ENCODE data around the gene SDK1. TPM values are rescaled to one million over a fixed set of nuclear protein-coding genes. Genes with fewer than 3 reads are reported as not detected.
A peak's percentile ranks its signal among the peaks of the same experiment; 100 is the strongest.

SDK1 gene
- total and polyA plus RNA-seq, 4 donors: 1.9 to 46.3 (median 12.4) TPM

- H3K27me3 ChIP-seq (ENCODE audit: control insufficient read depth in 1 of 2, insufficient read depth in 2 of 2, low read length in 1 of 2): no peaks in the 10 kb centered on the region
- H3K27ac ChIP-seq (ENCODE audit: low read depth in 1 of 2, low read length in 2 of 2): peak overlapping the region in 1 of 2 donors; percentile 76
- peaks cover 2 to 3% of the 10 kb centered on the region in 2 donors for H3K4me1 ChIP-seq (ENCODE audit: control insufficient read depth in 1 of 2, insufficient read depth in 2 of 2, low read length in 2 of 2)
- no peaks in the 10 kb centered on the region for H3K9me3 ChIP-seq (ENCODE audit: control insufficient read depth, low read length)
- 62 to 68% methylated on average over 12 of the region's 12 CpGs for WGBS, 2 donors
- intact Hi-C loops (cut with DNase I): no loop called here
- DNase-seq (no peak), ATAC-seq (ENCODE audit: low FRiP score) (no peak)
- no peaks in the 10 kb centered on the region for H3K36me3 ChIP-seq (ENCODE audit: control insufficient read depth in 1 of 2, insufficient read depth in 2 of 2, low read length in 1 of 2)
- H3K4me3 ChIP-seq (ENCODE audit: low read length in 2 of 2): no peak overlapping the region
Measured at GRCh38 chr7:3725155-3726059, 424.4 kb downstream of the SDK1 start.

- H3K4me1 ChIP-seq (ENCODE audit: control insufficient read depth in 1 of 2, insufficient read depth in 2 of 2, low read length in 2 of 2): peaks cover 0 to 2% of the 10 kb centered on the region in 2 donors
- ATAC-seq (ENCODE audit: low FRiP score) (peak; percentile 70), DNase-seq (no peak)
- H3K36me3 ChIP-seq (ENCODE audit: control insufficient read depth in 1 of 2, insufficient read depth in 2 of 2, low read length in 1 of 2): no peaks in the 10 kb centered on the region
- 7 to 10% methylated on average over 3 of the region's 3 CpGs for WGBS, 2 donors
- H3K27me3 ChIP-seq (ENCODE audit: control insufficient read depth in 1 of 2, insufficient read depth in 2 of 2, low read length in 1 of 2): no peaks in the 10 kb centered on the region
- no peaks in the 10 kb centered on the region for H3K9me3 ChIP-seq (ENCODE audit: control insufficient read depth, low read length)
- no peak overlapping the region for H3K27ac ChIP-seq (ENCODE audit: low read depth in 1 of 2, low read length in 2 of 2)
- H3K4me3 ChIP-seq (ENCODE audit: low read length in 2 of 2): no peak overlapping the region
- intact Hi-C loops (cut with DNase I): no loop called here
Measured at GRCh38 chr7:3730276-3730675, 429.2 kb downstream of the SDK1 start.

- H3K9me3 ChIP-seq (ENCODE audit: control insufficient read depth, low read length): no peaks in the 10 kb centered on the region
- peaks cover 0 to 2% of the 10 kb centered on the region in 2 donors for H3K4me1 ChIP-seq (ENCODE audit: control insufficient read depth in 1 of 2, insufficient read depth in 2 of 2, low read length in 2 of 2)
- intact Hi-C loops (cut with DNase I): no loop called here
- no peaks in the 10 kb centered on the region for H3K27me3 ChIP-seq (ENCODE audit: control insufficient read depth in 1 of 2, insufficient read depth in 2 of 2, low read length in 1 of 2)
- H3K4me3 ChIP-seq (ENCODE audit: low read length in 2 of 2): no peak overlapping the region
- no peaks in the 10 kb centered on the region for H3K36me3 ChIP-seq (ENCODE audit: control insufficient read depth in 1 of 2, insufficient read depth in 2 of 2, low read length in 1 of 2)
- no peak overlapping the region for H3K27ac ChIP-seq (ENCODE audit: low read depth in 1 of 2, low read length in 2 of 2)
- DNase-seq (no peak), ATAC-seq (ENCODE audit: low FRiP score) (no peak)
- 93 to 94% methylated on average over 9 of the region's 9 CpGs for WGBS, 2 donors
Measured at GRCh38 chr7:3732395-3733005, 431.4 kb downstream of the SDK1 start.

- intact Hi-C loops (cut with DNase I): no loop called here
- peak overlapping the region in 1 of 2 donors; percentile 29 for H3K27ac ChIP-seq (ENCODE audit: low read depth in 1 of 2, low read length in 2 of 2)
- 5 to 11% methylated on average over 11 of the region's 11 CpGs for WGBS, 2 donors
- no peaks in the 10 kb centered on the region for H3K36me3 ChIP-seq (ENCODE audit: control insufficient read depth in 1 of 2, insufficient read depth in 2 of 2, low read length in 1 of 2)
- no peak for ATAC-seq (ENCODE audit: low FRiP score)
- H3K4me3 ChIP-seq (ENCODE audit: low read length in 2 of 2): no peak overlapping the region
- H3K9me3 ChIP-seq (ENCODE audit: control insufficient read depth, low read length): no peaks in the 10 kb centered on the region
- H3K27me3 ChIP-seq (ENCODE audit: control insufficient read depth in 1 of 2, insufficient read depth in 2 of 2, low read length in 1 of 2): no peaks in the 10 kb centered on the region
- peaks cover 0 to 2% of the 10 kb centered on the region in 2 donors for H3K4me1 ChIP-seq (ENCODE audit: control insufficient read depth in 1 of 2, insufficient read depth in 2 of 2, low read length in 2 of 2)
- no peak for DNase-seq
Measured at GRCh38 chr7:3733541-3734140, 432.6 kb downstream of the SDK1 start.

- H3K27ac ChIP-seq (ENCODE audit: low read depth in 1 of 2, low read length in 2 of 2): no peak overlapping the region
- WGBS, 2 donors: 91 to 97% methylated on average over 1 of the region's 1 CpG
- intact Hi-C loops (cut with DNase I): no loop called here
- no peak for DNase-seq
- ATAC-seq (ENCODE audit: low FRiP score): no peak
- no peaks in the 10 kb centered on the region for H3K36me3 ChIP-seq (ENCODE audit: control insufficient read depth in 1 of 2, insufficient read depth in 2 of 2, low read length in 1 of 2)
- H3K4me1 ChIP-seq (ENCODE audit: control insufficient read depth in 1 of 2, insufficient read depth in 2 of 2, low read length in 2 of 2): no peaks in the 10 kb centered on the region
- no peaks in the 10 kb centered on the region for H3K27me3 ChIP-seq (ENCODE audit: control insufficient read depth in 1 of 2, insufficient read depth in 2 of 2, low read length in 1 of 2)
- H3K4me3 ChIP-seq (ENCODE audit: low read length in 2 of 2): no peak overlapping the region
- H3K9me3 ChIP-seq (ENCODE audit: control insufficient read depth, low read length): no peaks in the 10 kb centered on the region
Measured at GRCh38 chr7:3738964-3739363, 437.9 kb downstream of the SDK1 start.

- Histone ChIP-seq H3K27me3 (ENCODE audit: control insufficient read depth in 1 of 2, insufficient read depth in 2 of 2, low read length in 1 of 2) (no peaks in the 10 kb centered on the region), H3K4me3 (ENCODE audit: low read length in 2 of 2) (no peak overlapping the region), H3K27ac (ENCODE audit: low read depth in 1 of 2, low read length in 2 of 2) (no peak overlapping the region), H3K4me1 (ENCODE audit: control insufficient read depth in 1 of 2, insufficient read depth in 2 of 2, low read length in 2 of 2) (no peaks in the 10 kb centered on the region), H3K36me3 (ENCODE audit: control insufficient read depth in 1 of 2, insufficient read depth in 2 of 2, low read length in 1 of 2) (no peaks in the 10 kb centered on the region), H3K9me3 (ENCODE audit: control insufficient read depth, low read length) (no peaks in the 10 kb centered on the region)
- intact Hi-C loops (cut with DNase I): no loop called here
- 89 to 94% methylated on average over 2 of the region's 2 CpGs for WGBS, 2 donors
- ATAC-seq (ENCODE audit: low FRiP score): no peak
- DNase-seq: no peak
Measured at GRCh38 chr7:3739983-3740382, 438.9 kb downstream of the SDK1 start.

- no peaks in the 10 kb centered on the region for H3K36me3 ChIP-seq (ENCODE audit: control insufficient read depth in 1 of 2, insufficient read depth in 2 of 2, low read length in 1 of 2)
- H3K4me3 ChIP-seq (ENCODE audit: low read length in 2 of 2): no peak overlapping the region
- intact Hi-C loops (cut with DNase I): no loop called here
- no peaks in the 10 kb centered on the region for H3K27me3 ChIP-seq (ENCODE audit: control insufficient read depth in 1 of 2, insufficient read depth in 2 of 2, low read length in 1 of 2)
- no peak overlapping the region for H3K27ac ChIP-seq (ENCODE audit: low read depth in 1 of 2, low read length in 2 of 2)
- ATAC-seq (ENCODE audit: low FRiP score): no peak
- no peak for DNase-seq
- no peaks in the 10 kb centered on the region for H3K4me1 ChIP-seq (ENCODE audit: control insufficient read depth in 1 of 2, insufficient read depth in 2 of 2, low read length in 2 of 2)
- no peaks in the 10 kb centered on the region for H3K9me3 ChIP-seq (ENCODE audit: control insufficient read depth, low read length)
- 84 to 88% methylated on average over 2 of the region's 2 CpGs for WGBS, 2 donors
Measured at GRCh38 chr7:3747467-3747866, 446.4 kb downstream of the SDK1 start.

- H3K27ac ChIP-seq (ENCODE audit: low read depth in 1 of 2, low read length in 2 of 2): no peak overlapping the region
- ATAC-seq (ENCODE audit: low FRiP score) (no peak), DNase-seq (no peak)
- no peaks in the 10 kb centered on the region for H3K36me3 ChIP-seq (ENCODE audit: control insufficient read depth in 1 of 2, insufficient read depth in 2 of 2, low read length in 1 of 2)
- 72 to 78% methylated on average over 2 of the region's 2 CpGs for WGBS, 2 donors
- no peaks in the 10 kb centered on the region for H3K27me3 ChIP-seq (ENCODE audit: control insufficient read depth in 1 of 2, insufficient read depth in 2 of 2, low read length in 1 of 2)
- no peak overlapping the region for H3K4me3 ChIP-seq (ENCODE audit: low read length in 2 of 2)
- H3K9me3 ChIP-seq (ENCODE audit: control insufficient read depth, low read length): no peaks in the 10 kb centered on the region
- intact Hi-C loops (cut with DNase I): no loop called here
- no peaks in the 10 kb centered on the region for H3K4me1 ChIP-seq (ENCODE audit: control insufficient read depth in 1 of 2, insufficient read depth in 2 of 2, low read length in 2 of 2)
Measured at GRCh38 chr7:3748389-3748788, 447.3 kb downstream of the SDK1 start.
